Activated T-helper 1 cell treated with anti-CD3 and anti-CD28 coated beads, Interleukin-12 subunit alpha, Interleukin-12 subunit beta, Interleukin-2, Interleukin-4 antibody, amounts not matched to agents 30 ng/mL and 10 ng/mL and 1 ng/mL, durations not matched to agents 14 hours and 24 hours and 36 hours (primary cell): Measurements from ENCODE around the gene TMEM143. TPM values are rescaled to one million over a fixed set of nuclear protein-coding genes. Genes with fewer than 3 reads are reported as not detected.

Experiments
- DNase-seq: peaks from one replicate; pipeline ENCODE4 v3.0.0; 2021; ENCODE audit warnings: low spot score
- H3K27ac Mint-ChIP-seq: one replicate; pipeline ENCODE4 v1.8.0; 2021; ENCODE audit warnings: mild to moderate bottlenecking, mixed read lengths
- H3K27me3 Mint-ChIP-seq: one replicate; pipeline ENCODE4 v1.8.0; 2022; ENCODE audit warnings: mild to moderate bottlenecking, moderate library complexity, mixed read lengths; ENCODE audit not compliant: insufficient read depth
- H3K36me3 Mint-ChIP-seq: one replicate; pipeline ENCODE4 v1.8.0; 2021; ENCODE audit warnings: low read depth, mixed read lengths
- H3K4me1 Mint-ChIP-seq: one replicate; pipeline ENCODE4 v1.8.0; 2021; ENCODE audit warnings: low read depth, mixed read lengths
- H3K4me3 Mint-ChIP-seq: one replicate; pipeline ENCODE4 v1.8.0; 2021; ENCODE audit warnings: mild to moderate bottlenecking, moderate library complexity, mixed read lengths
- H3K9me3 Mint-ChIP-seq: one replicate; pipeline ENCODE4 v1.8.0; 2021; ENCODE audit warnings: mixed read lengths
- intact Hi-C: fragments of 100-400 bp; cut with micrococcal nuclease; formaldehyde crosslinking; loops from one replicate; pipeline ENCODE4 v1.15.1; 2024
- total RNA-seq: library from RNA; stranded (reverse); gene quantifications from 2 replicates; pipeline ENCODE4 v1.2.3, GENCODE V29; 2022

The TMEM143 gene
- total RNA-seq, 1 donor from 2014 or later = 14.9 TPM

DNA sequence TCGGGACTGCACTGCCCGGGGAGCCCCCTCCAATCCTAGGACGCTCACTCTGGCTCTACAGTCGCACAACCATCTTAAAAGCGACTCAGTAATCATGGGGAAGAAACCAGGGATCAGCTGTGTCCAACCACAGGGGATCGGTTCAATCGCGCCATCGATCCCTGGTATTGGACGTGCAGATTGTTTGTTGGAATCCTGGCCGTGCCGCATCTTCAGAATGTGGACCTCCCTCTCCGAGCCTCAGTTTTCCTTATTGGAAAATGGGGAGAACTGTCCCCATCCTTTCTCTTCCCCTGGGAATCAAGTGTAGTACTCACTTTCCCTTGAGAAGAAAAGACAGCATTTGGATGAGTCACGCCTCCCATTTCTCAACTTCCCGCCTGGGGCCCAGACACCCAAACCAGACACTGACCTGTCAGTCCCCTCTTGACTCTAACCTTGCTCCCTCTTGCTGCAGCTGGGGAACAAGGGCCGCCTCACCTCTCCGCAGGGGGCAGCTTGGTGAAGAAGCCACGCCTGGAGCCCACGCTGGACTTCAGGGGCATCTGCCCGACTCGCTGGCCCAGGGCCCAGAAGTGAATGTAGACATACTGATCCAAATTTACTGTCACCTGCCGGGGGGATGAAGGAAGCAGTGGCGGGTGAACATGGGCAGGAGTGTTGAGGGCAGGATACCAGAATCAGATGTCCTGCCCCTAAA lies 20.7 kb downstream of the TMEM143 start:
- H3K36me3 Mint-ChIP-seq = no peaks in the 10 kb centered on the region

DNA sequence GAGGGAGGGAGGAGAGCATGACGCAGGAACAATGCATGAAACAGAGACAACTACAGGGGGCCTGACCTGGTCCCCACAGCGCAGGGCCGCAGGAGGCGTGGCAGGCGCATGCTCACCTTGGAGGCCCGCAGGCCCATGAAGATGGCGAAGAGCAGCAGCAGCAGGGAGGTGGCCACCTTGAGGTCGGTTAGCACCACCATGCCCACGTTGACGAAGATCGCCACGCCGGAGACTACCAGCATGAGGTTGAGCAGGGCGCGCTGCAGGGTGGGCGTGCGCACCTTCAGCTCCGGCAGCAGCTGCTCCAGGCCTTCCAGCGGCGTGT lies 21.4 kb downstream of the TMEM143 start:
- Mint-ChIP-seq H3K4me3 (no peak overlapping the region), H3K27me3 (no peaks in the 10 kb centered on the region), H3K36me3 (no peaks in the 10 kb centered on the region), H3K9me3 (no peaks in the 10 kb centered on the region), H3K4me1 (no peaks in the 10 kb centered on the region), H3K27ac (no peak overlapping the region)
- no peak for DNase-seq
- intact Hi-C loops = no loop called here

More for the DNA sequence above, 20.7 kb downstream of the TMEM143 start:
- no peak overlapping the region for H3K27ac Mint-ChIP-seq
- intact Hi-C loops = no loop called here
- H3K9me3 Mint-ChIP-seq = no peaks in the 10 kb centered on the region
- no peak for DNase-seq
- H3K27me3 Mint-ChIP-seq = no peaks in the 10 kb centered on the region
- H3K4me1 Mint-ChIP-seq = no peaks in the 10 kb centered on the region
- H3K4me3 Mint-ChIP-seq = no peak overlapping the region

DNA sequence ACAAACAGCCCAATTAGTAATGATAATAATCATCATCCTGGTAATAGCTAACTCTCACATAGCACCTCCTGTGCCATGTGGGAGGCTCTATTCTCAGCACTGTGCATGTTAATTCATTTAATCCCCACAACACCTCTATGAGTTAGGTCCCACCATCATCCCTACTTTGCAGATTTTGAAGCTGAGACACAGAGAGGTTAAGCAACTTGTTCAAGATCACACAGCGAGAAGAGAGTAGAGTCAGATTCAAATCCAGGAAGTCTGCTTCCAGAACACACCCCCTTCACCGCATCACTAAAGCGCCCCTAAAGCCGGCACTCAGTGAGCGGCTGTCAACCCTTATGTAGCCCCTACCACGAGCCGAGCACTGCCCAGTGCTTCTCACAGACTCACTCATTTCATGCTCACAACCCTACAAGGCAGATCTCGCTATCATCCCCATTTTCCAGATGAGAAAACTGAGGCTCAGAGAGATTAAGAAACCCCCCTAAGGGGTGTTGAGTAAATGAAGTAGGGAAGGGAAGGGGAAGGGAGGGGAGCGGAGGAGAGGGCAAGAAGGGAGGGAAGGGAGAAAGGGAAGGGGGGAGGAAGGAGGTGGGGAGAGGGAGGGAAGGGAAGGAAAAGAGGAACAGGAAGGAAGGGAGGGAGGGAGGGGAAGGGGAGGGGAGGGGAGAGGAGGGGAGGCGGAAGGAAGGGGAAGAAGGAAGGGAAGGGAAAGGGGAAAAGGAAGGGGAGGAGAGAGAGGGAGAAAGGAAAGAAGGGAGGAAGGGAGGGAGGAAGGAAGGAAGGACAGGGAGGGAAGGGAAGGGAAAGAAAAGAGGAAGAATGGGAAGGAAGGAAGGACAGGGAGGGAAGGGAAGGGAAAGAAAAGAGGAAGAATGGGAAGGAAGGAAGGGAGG lies 22.0 kb downstream of the TMEM143 start:
- H3K4me3 Mint-ChIP-seq = no peak overlapping the region
- intact Hi-C loops = no loop called here
- no peak for DNase-seq
- H3K9me3 Mint-ChIP-seq = no peaks in the 10 kb centered on the region
- H3K27ac Mint-ChIP-seq = no peak overlapping the region
- H3K4me1 Mint-ChIP-seq = no peaks in the 10 kb centered on the region
- H3K27me3 Mint-ChIP-seq = no peaks in the 10 kb centered on the region
- H3K36me3 Mint-ChIP-seq = no peaks in the 10 kb centered on the region

DNA sequence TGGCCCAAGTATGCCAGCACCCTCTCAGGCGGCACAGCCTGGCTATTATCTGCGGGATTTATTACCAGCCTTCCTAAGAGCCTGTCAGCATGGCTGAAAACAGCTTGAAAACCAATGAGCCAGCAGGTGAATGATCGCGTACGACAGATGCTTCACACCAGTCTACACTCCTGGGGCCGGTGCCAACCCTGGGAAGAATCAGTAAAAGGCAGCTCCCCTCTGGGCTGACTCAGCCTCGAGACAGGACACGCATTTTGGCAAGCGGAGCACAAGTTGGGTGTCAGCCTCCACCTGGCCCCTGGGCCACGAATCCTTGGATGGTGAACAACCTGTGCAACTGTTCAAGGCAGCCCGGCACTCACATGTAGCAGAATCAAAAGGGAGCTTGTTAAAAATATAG lies 22.7 kb downstream of the TMEM143 start:
- Mint-ChIP-seq H3K4me1 (no peaks in the 10 kb centered on the region), H3K9me3 (no peaks in the 10 kb centered on the region), H3K36me3 (no peaks in the 10 kb centered on the region), H3K4me3 (no peak overlapping the region), H3K27ac (no peak overlapping the region), H3K27me3 (no peaks in the 10 kb centered on the region)
- no peak for DNase-seq
- intact Hi-C loops = no loop called here

DNA sequence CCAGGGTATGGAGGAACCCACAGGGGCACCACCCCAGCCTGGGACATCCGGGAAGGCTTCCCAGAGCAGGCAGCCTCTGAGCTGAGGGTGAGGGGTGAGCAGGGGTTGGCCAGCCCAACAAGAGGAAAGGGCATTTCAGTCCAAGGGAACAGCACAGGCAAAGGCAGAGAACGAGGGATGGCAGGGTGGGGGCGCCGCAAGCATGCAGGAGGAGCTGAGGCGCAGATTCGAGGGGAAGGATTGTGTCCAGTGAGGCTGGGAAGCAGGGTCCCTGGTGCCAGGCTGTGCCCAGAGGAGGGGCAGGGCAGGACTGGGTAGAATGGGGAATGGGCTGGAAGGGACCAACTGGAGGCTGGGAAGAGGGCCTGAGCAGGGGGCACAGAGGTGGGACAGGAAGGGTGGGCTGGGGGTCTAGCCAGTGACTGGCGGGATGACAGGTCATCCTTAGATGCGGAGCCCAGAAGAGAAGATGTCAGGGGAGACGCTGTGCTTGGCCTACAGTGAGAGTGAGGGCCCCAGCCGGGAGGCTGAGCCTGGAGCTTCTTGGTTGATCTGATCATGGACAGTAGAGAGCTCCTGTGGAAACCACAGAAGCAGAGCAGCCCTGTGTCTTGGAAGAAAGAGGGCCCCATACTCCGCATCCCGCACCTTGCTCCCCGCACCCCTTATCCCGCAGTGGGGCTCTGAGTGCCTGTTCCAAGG lies 24.8 kb downstream of the TMEM143 start:
- intact Hi-C loops = no loop called here
- Mint-ChIP-seq H3K9me3 (no peaks in the 10 kb centered on the region), H3K27ac (no peak overlapping the region), H3K4me3 (no peak overlapping the region), H3K36me3 (no peaks in the 10 kb centered on the region), H3K27me3 (peaks cover 1% of the 10 kb centered on the region), H3K4me1 (peaks cover 10% of the 10 kb centered on the region)
- no peak for DNase-seq

DNA sequence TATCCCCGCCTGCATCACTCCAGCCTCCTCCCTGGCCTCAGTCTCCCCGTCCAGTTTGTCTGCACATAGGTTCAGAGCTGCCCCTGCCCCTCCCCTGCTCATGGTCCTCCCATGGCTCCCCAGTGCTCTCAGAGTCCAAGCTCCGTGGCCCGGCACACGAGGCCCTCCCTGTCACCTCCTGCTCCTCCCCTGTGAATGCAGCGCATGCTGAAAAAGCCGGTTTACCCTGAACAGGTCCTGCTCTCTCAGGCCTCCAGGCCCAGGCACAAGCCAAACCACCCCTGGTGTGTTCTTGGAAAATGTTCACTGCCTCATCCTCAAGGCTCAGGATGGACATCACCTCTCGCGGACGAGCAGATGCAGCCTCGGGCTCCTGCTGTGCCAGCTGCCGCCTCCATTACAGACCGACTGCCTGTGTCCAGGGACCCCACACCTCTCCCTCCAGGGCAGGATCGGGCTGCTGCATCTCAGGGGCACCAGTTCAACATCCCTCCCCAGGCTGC lies 25.4 kb downstream of the TMEM143 start:
- Mint-ChIP-seq H3K27me3 (peaks cover 1% of the 10 kb centered on the region), H3K9me3 (no peaks in the 10 kb centered on the region), H3K4me1 (peaks cover 14% of the 10 kb centered on the region), H3K36me3 (no peaks in the 10 kb centered on the region), H3K4me3 (no peak overlapping the region), H3K27ac (no peak overlapping the region)
- DNase-seq = no peak
- intact Hi-C loops = no loop called here

DNA sequence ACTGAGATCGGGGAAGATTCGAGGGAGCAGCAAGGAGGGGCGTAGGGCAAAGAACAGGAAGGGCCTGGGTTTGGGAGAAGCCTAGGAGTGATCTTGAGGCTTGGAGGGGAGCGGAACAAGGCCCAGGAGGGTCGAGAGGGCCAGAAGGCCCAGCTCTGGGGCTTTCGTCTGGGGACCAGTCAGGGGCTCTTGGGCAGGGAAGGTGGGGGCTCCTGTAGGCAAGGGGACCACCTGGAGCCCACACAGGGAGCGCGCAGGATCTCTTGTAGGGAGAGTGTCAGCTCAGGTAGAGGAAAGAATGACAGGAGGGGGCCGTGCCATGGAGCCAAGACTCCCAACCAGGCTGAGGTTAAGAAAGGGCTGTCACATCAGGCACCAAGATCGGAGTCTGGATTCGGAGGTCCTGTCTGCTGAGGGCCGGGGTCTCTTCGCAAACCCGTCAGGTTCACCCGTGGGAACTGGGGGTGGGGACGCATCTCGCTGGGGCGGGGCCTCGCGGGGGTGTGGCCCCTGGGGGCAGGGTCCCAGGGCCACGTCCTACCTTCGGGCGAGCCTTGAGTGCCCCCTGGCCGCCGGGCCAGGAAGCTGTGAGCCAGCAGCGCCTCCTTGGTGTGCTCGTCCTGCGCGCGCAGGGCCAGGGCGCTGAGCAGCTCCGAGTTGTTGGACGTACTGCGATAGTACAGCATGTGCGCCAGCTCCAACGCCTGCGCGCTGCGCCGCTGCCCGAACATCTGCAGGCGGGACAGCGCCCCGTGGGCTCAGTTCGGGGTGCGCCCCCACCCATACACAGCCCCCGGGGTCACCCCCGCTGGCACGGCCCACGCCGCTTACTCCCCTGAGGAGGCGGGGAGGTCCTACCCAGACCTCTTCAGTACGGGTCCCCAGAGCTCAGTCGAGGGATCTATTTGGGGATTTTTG lies 30.0 kb downstream of the TMEM143 start:
- intact Hi-C loops = loop anchor here (1.0 to 5.0 kb wide), 8 partner anchors 12 to 179 kb away; partner anchors contain the start of genes CYTH2, GRWD1, LMTK3 and SYNGR4
- DNase-seq = peak; percentile 92
- peaks cover 1% of the 10 kb centered on the region for H3K27me3 Mint-ChIP-seq
- peak overlapping the region; percentile 95 for H3K4me3 Mint-ChIP-seq
- H3K4me1 Mint-ChIP-seq = peaks cover 55% of the 10 kb centered on the region
- peak overlapping the region; percentile 97 for H3K27ac Mint-ChIP-seq
- H3K36me3 Mint-ChIP-seq = peaks cover 23% of the 10 kb centered on the region
- H3K9me3 Mint-ChIP-seq = no peaks in the 10 kb centered on the region

DNA sequence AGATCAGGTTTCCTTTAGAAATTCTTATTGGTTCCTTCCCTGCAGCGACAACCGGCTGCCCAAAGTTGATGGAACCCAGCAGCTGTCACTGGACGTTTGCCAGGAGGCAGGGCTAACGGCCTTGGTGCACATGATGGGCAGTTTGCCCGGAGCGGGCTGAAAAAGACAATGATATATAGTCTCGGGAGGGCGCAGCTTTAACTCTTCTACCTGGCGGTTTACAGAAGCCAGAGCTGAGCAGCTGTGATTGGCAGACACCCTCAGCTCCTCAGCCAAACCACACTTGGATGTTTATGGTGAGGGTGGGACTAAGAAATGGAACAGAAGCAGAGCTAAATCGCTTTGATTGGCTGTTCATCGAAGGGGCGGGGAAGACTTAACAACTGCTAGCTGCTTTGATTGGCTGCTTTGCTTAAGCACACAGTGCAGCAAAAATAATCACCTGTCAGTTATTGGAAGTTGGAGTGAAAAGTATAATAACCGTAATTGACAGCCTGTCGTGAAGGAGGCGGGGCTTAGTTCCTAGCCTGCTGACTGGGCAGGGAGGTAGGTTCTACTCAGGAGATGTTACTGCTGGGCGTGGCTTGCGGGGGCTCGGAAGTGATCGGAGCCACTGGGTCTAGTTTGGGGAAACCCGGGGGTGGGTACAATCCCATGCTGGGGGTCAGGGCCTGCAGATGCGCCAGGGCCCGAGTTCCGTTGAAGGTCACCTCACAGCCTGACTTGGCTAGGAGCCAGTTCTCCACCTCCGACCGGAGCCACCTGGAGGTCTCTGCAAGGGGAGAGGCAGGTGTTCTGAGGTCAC lies 30.9 kb downstream of the TMEM143 start:
- H3K4me3 Mint-ChIP-seq = peak overlapping the region; percentile 95
- peak overlapping the region; percentile 97 for H3K27ac Mint-ChIP-seq
- peaks cover 27% of the 10 kb centered on the region for H3K36me3 Mint-ChIP-seq
- peak; percentile 91 for DNase-seq
- peaks cover 3% of the 10 kb centered on the region for H3K9me3 Mint-ChIP-seq
- H3K4me1 Mint-ChIP-seq = peaks cover 60% of the 10 kb centered on the region
- H3K27me3 Mint-ChIP-seq = peaks cover 1% of the 10 kb centered on the region
- intact Hi-C loops = loop anchor here (1.0 to 5.0 kb wide), 5 partner anchors 12 to 179 kb away; partner anchors contain the start of genes CYTH2 and LMTK3

DNA sequence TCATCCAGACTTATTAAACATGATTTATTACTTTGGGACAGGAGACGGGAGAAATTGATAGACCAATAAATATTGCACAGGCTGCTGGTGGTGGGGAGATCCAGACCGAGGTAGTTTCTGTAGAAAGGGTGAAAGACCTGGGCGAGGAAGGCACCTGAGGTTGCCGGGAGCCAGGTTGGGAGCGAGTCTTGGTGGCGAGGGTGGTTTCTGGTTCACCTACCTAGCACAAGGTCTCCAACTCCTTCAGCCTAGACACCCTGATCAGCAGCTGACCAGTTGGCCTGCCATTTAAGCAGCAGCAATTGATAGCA lies 31.4 kb downstream of the TMEM143 start:
- peaks cover 31% of the 10 kb centered on the region for H3K36me3 Mint-ChIP-seq
- H3K27me3 Mint-ChIP-seq = peaks cover 1% of the 10 kb centered on the region
- intact Hi-C loops = loop anchor here (2.0 to 5.0 kb wide), 2 partner anchors 130 to 180 kb away; partner anchors contain the start of gene LMTK3
- peaks cover 3% of the 10 kb centered on the region for H3K9me3 Mint-ChIP-seq
- H3K27ac Mint-ChIP-seq = peak overlapping the region; percentile 97
- no peak for DNase-seq
- H3K4me3 Mint-ChIP-seq = peak overlapping the region; percentile 95
- H3K4me1 Mint-ChIP-seq = peaks cover 62% of the 10 kb centered on the region

DNA sequence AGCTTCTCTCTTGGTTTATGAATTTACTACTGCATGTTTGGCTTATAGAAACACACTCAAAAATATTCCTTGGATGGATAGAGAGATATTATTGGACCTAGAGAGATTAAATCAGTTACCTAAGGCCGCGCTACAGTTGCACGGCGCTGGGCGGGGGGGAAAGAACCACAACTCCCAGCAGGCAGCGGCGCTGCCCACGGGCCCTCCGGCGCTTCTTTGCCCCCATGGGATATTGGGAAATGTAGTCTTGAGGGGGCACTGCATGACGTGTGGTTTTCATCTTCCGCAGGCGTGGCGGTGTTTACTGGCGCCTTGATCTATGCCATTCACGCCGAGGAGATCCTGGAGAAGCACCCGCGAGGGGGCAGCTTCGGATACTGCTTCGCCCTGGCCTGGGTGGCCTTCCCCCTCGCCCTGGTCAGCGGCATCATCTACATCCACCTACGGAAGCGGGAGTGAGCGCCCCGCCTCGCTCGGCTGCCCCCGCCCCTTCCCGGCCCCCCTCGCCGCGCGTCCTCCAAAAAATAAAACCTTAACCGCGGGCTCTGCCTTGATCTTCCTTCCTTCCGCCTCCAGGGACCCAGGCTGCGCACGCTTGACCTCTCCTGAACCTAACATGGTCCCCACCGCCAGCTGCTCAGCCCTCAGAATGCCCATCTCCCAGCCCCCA lies 33.6 kb downstream of the TMEM143 start:
- intact Hi-C loops = loop anchor here (5.0 kb wide), 1 partner anchor 182 kb away; the partner anchor contains the start of gene LMTK3
- H3K4me3 Mint-ChIP-seq = peak overlapping the region; percentile 83
- H3K9me3 Mint-ChIP-seq = peaks cover 3% of the 10 kb centered on the region
- peak; percentile 81 for DNase-seq
- H3K36me3 Mint-ChIP-seq = peaks cover 43% of the 10 kb centered on the region
- H3K27me3 Mint-ChIP-seq = peaks cover 1% of the 10 kb centered on the region
- H3K27ac Mint-ChIP-seq = peak overlapping the region; percentile 91
- H3K4me1 Mint-ChIP-seq = peaks cover 83% of the 10 kb centered on the region
